Kidney (tissue), 14 donors: Measurements from ENCODE around the gene GPR107. TPM values are rescaled to one million over a fixed set of nuclear protein-coding genes. Genes with fewer than 3 reads are reported as not detected.
A peak's percentile ranks its signal among the peaks of the same experiment; 100 is the strongest.

Experiments
- DNase-seq, 5 donors: peaks; one replicate each; pipeline ENCODE4 v3.0.0-alpha.2; 2013 to 2020
- FAIRE-seq: peaks from 2 replicates; lab custom pipeline; 2012; peaks lifted over from hg19 to GRCh38; lab: Jason Lieb, UNC
- H3K27ac ChIP-seq, 2 donors: one replicate each; pipeline ENCODE4 v1.7.0; 2013; ENCODE audit warnings: low read depth in 2 of 2, low read length in 2 of 2, inconsistent platforms in 1 of 2
- H3K27me3 ChIP-seq: one replicate; pipeline ENCODE4 v1.7.1; 2013; ENCODE audit warnings: low read length, inconsistent platforms; ENCODE audit not compliant: control insufficient read depth, insufficient read depth
- H3K36me3 ChIP-seq, 3 donors: one replicate each; pipeline versions ENCODE4 v1.7.0 to v1.7.1; 2013; ENCODE audit warnings: low read length in 3 of 3, control low read depth in 1 of 3, inconsistent platforms in 1 of 3; ENCODE audit not compliant: insufficient read depth in 3 of 3, control insufficient read depth in 2 of 3
- H3K4me1 ChIP-seq, 3 donors: one replicate each; pipeline versions ENCODE4 v1.7.0 to v1.7.1; 2013; ENCODE audit warnings: low read length in 3 of 3, inconsistent platforms in 1 of 3, low read depth in 1 of 3; ENCODE audit not compliant: control insufficient read depth in 2 of 3, insufficient read depth in 2 of 3
- H3K4me3 ChIP-seq, 3 donors: one replicate each; pipeline versions ENCODE4 v1.7.0 to v1.8.1; 2013; ENCODE audit warnings: low read length in 3 of 3, control low read depth in 1 of 3, inconsistent platforms in 1 of 3
- H3K9ac ChIP-seq, 3 donors: one replicate each; pipeline versions ENCODE4 v1.7.0 to v1.7.1; 2013; ENCODE audit warnings: low read length in 3 of 3, control low read depth in 1 of 3, inconsistent platforms in 1 of 3
- H3K9me3 ChIP-seq, 3 donors: one replicate each; pipeline versions ENCODE4 v1.7.0 to v1.7.1; 2013; ENCODE audit warnings: low read length in 3 of 3, control low read depth in 1 of 3, inconsistent platforms in 1 of 3; ENCODE audit not compliant: control insufficient read depth in 2 of 3, insufficient read depth in 1 of 3
- CTCF ChIP-seq: IDR thresholded peaks from 3 replicates; pipeline ENCODE4 v1.5.1; 2012; ENCODE audit warnings: mild to moderate bottlenecking, moderate library complexity, borderline replicate concordance; ENCODE audit not compliant: insufficient read depth; ENCODE audit errors: extremely low read depth
- intact Hi-C: fragments of 100-400 bp; cut with DNase I; formaldehyde crosslinking; loops from one replicate; pipeline ENCODE4 v1.11.1; 2022
- polyA plus RNA-seq: library from polyadenylated mRNA; stranded (reverse); fragments of 350-450 nt; fragmentation: Illumina TruSeq; extraction: RNeasy Lipid Tissue Mini Kit (QIAGEN cat#74804); gene quantifications from one replicate; pipeline ENCODE4 v1.2.3, GENCODE V29; 2014; ENCODE audit warnings: low read depth, low replicate concordance; ENCODE audit not compliant: insufficient read depth
- total RNA-seq: library from RNA; stranded (reverse); fragmentation: NEBNext Ultra II Directional; extraction: Animal tissue kit (Norgen Biotek cat#: 25700); gene quantifications from one replicate; pipeline ENCODE4 v1.2.1, GENCODE V29; 2021
- donor health status: control.
- donor health status: control.
- donor health status: control.
- donor health status: control.
- donor health status: control.
- donor health status: DM: yes; HTN: yes; CAD: no.
- donor health status: Normal renal cell carcinoma (clear cell type).

The GPR107 gene
- total and polyA plus RNA-seq, 2 donors from 2014 or later = 18.0 to 45.6 TPM

DNA sequence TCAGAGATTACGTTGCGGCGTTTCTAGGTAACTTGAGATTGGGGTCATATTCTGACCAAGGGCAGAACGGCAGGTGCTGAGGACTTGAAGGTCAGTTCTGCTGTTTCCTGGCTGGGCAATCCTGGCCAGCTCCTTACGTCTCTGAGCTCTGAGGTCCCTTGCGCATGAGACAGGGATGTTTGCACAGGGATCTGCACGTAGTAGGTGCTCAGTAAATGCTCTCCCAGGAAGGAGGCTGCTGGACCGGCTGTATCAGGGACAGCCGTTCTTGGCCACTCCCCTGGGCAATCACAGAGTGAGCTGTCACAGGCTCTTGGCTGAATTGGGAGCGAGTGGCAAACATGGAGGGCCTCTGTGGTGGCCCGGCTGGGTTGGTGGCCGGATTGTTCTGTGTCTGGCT is 126.8 kb downstream of the GPR107 start:
- DNase-seq (no peak), FAIRE-seq (no peak)
- intact Hi-C loops = no loop called here
- TF ChIP-seq CTCF = no peak
- Histone ChIP-seq H3K4me1 (peaks cover 0 to 14% (median 7%) of the 10 kb centered on the region in 3 donors), H3K9ac (no peak overlapping the region), H3K36me3 (no peaks in the 10 kb centered on the region), H3K27ac (no peak overlapping the region), H3K27me3 (no peaks in the 10 kb centered on the region), H3K9me3 (no peaks in the 10 kb centered on the region), H3K4me3 (no peak overlapping the region)

DNA sequence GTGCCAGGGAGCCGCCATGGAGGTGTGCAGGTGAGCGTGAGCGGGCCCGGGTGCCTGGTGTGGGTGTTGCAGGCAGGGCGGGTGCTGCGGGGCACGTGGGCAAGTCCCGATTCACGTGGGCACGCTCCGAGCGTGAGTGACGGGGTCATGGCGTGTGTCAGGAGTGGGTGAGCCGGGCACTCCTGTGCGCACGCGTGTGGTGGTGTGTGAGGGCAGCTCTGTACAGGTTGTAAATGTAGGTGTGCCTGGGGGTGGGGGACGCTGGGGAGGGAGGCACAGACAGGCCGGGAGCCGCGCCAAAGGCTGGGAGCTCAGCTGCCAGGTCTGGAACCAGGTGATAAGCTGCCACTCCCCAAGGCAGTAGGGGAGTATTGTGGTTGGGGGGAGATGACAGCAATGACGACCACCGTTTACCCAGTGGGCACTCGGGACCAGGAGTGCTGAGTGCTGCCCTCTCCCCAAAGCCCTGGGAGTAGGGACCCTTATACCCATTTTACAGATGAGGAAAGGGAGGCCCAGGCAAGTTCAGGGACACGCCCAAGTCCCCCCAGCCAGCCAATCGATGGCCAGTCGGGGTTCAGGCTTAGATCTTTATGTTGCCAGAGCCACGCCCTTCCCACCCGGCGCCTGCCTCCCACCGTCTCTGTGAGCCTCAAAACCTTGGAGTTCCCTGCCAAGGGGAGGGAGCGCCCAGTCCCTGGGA is 128.1 kb downstream of the GPR107 start:
- peak in 2 of 5 donors; percentile 60 to 92 for DNase-seq
- Histone ChIP-seq H3K9ac (no peak overlapping the region), H3K4me1 (peaks cover 0 to 26% (median 19%) of the 10 kb centered on the region in 3 donors)

DNA sequence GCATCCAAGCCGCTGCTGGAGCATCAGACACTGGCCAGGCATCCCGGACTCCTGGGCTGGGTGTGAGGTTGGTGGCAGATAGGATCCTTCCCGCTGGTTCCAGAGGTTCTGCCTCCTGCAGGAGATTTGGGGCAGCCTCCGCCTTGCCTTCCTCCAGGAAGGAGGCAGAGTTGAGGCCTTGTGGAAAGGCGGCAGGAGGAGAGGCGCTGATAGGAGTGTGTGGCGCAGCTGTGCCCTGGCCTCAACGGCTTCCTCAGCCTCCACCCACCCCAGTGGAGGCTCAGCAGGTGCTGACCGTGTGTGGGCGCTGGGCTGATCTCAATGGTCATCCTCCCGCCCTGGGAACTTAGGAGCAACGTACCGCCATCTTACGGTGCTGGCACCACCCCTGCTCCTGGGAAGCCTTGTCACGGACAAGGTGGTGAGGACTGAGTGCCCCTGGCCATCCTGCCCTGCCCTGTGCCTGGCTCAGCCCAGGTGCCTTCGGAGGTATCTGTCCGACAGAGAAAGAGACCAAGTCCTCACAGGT is 128.7 kb downstream of the GPR107 start:
- no peaks in the 10 kb centered on the region for H3K36me3 ChIP-seq
- no peaks in the 10 kb centered on the region for H3K27me3 ChIP-seq
- no peak overlapping the region for H3K4me3 ChIP-seq
- intact Hi-C loops = no loop called here
- FAIRE-seq (no peak), DNase-seq (peak in 1 of 5 donors; percentile 46)
- no peak for TF ChIP-seq CTCF
- peaks cover 0 to 31% (median 22%) of the 10 kb centered on the region in 3 donors for H3K4me1 ChIP-seq
- no peaks in the 10 kb centered on the region for H3K9me3 ChIP-seq
- H3K9ac ChIP-seq = no peak overlapping the region
- peak overlapping the region; percentile 84 to 85 for H3K27ac ChIP-seq

More for the DNA sequence above, 128.1 kb downstream of the GPR107 start:
- Histone ChIP-seq H3K36me3 (no peaks in the 10 kb centered on the region), H3K4me3 (no peak overlapping the region), H3K27ac (peak overlapping the region; percentile 47 to 85), H3K9me3 (no peaks in the 10 kb centered on the region), H3K27me3 (no peaks in the 10 kb centered on the region)
- intact Hi-C loops = no loop called here
- FAIRE-seq = no peak
- no peak for TF ChIP-seq CTCF
